Measurements from ENCODE around the gene AGAP2.

GRCh38 chr12:57717131-57717530 is 21.4 kb downstream of the AGAP2 start:
- no peak for TF ChIP-seq EZH2 (IDR thresholded peaks at IDR 0.05; ENCODE audit: low read length)
- TF ChIP-seq, protein P1, sequence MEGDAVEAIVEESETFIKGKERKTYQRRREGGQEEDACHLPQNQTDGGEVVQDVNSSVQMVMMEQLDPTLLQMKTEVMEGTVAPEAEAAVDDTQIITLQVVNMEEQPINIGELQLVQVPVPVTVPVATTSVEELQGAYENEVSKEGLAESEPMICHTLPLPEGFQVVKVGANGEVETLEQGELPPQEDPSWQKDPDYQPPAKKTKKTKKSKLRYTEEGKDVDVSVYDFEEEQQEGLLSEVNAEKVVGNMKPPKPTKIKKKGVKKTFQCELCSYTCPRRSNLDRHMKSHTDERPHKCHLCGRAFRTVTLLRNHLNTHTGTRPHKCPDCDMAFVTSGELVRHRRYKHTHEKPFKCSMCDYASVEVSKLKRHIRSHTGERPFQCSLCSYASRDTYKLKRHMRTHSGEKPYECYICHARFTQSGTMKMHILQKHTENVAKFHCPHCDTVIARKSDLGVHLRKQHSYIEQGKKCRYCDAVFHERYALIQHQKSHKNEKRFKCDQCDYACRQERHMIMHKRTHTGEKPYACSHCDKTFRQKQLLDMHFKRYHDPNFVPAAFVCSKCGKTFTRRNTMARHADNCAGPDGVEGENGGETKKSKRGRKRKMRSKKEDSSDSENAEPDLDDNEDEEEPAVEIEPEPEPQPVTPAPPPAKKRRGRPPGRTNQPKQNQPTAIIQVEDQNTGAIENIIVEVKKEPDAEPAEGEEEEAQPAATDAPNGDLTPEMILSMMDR (optimal IDR thresholded peaks at IDR 0.05 in 1 of 3, IDR thresholded peaks at IDR 0.05 in 1 of 3, conservative IDR thresholded peaks at IDR 0.05 in 1 of 3; ENCODE audit: extremely low read depth in 1 of 3, insufficient read depth in 2 of 3, low read length in 3 of 3), result no peak
